Activated gamma-delta T cell treated with Interleukin-2 at 50 U/mL for 16 hours (primary cell): ENCODE results near the gene TBC1D5.
"Not testable (repeated sequence)": the region's sequence is repeated elsewhere in the genome, so short reads cannot be mapped to it uniquely, and the experiment has no call there.

ENCODE experiments used
- DNase-seq: peaks from one replicate; pipeline ENCODE4 v3.0.0-alpha.2; 2020

The TBC1D5 gene

GRCh38 chr3:17707813-17708543 lies 34.5 kb downstream of the TBC1D5 start:
- DNase-seq: no peak

- DNase-seq: not testable (repeated sequence)
These were observed 36.4 kb downstream of the TBC1D5 start for GRCh38 chr3:17705991-17706390.

DNA sequence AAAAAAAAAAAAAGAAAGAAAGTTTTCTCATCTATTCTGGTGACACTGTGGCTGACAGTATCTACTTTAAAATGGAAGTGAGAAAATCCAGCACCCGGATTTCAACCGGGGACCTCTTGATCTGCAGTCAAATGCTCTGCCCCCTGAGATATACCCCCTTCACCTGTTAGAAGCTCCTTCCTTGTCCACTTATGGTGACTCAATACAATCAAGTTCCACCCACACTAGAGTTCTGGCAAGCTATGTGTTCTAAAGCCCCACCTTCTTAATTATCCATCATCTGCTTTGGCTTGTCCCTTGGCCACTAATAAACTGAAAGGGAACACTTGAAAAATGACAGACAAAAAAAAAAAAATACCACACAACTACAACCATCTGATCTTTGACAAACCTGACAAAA lies 42.6 kb downstream of the TBC1D5 start:
- not testable (repeated sequence) for DNase-seq

GRCh38 chr3:17695665-17696064 lies 46.8 kb downstream of the TBC1D5 start:
- DNase-seq: not testable (repeated sequence)

DNA sequence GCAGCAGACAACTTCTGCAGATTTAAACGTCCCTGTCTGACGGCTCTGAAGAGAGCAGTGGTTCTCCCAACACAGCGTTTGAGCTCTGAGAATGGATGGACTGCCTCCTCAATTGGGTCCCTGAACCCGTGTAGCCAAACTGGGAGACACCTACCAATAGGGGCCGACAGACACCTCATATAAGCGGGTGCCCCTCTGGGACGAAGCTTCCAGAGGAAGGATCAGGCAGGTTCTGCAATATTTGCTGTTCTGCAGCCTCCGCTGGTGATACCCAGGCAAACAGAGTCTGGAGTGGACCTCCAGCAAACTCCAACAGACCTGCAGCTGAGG lies 48.8 kb downstream of the TBC1D5 start:
- DNase-seq: not testable (repeated sequence)

DNA sequence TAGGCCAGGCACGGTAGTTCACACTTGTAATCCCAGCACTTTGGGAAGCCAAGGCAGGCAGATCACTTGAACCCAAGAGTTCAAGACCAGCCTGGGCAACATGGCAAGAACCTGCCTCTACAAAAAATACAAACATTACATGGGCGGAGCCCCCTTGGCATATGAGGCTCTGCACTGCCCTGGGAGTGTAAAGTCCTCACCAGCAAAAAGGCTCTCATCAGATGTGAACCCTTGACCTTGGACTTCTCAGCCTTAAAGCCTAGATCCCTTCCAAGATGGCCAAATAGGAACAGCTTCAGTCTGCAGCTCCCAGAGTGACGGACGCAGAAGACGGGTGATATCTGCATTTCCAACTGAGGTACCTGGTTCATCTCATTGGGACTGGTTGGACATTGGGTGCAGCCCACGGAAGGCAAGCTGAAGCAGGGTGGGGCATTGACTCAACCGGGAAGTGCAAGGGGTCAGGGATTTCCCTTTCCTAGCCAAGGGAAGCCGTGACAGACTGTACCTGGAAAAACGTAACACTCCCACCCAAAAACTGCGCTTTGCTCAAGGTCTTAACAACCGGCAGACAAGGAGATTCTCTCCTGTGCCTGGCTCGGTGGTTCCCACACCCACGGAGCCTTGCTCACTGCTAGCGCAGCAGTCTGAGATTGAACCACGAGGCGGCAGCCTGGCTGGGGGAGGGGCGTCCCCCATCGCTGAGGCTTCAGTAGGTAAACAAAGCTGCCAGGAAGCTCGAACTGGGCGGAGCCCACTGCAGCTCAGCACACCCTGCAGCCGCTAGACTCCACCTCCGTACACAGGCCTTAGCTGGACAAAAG lies 49.4 kb downstream of the TBC1D5 start:
- DNase-seq: not testable (repeated sequence)

GRCh38 chr3:17687566-17687965 lies 54.9 kb downstream of the TBC1D5 start:
- DNase-seq: no peak

DNA sequence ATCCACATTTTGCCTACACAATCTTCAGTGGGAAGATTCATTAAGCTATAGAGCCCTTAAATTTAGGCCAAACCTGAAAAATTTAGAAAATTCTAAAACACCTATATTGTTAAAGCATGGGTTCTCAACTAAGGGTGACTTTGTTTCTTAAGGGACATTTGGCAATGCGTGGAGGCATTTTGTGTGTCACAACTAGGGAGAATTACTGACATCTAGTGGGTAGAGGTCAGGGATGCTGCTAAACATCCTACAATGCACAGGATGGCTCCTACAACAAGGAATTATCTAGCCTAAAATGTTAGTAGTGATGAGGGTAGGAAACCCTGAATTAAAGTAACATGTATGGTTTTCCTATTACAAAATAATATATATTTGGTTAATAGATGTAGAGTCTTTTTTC lies 55.8 kb downstream of the TBC1D5 start:
- no peak for DNase-seq

GRCh38 chr3:17683542-17684207 lies 58.8 kb downstream of the TBC1D5 start:
- DNase-seq: no peak

DNA sequence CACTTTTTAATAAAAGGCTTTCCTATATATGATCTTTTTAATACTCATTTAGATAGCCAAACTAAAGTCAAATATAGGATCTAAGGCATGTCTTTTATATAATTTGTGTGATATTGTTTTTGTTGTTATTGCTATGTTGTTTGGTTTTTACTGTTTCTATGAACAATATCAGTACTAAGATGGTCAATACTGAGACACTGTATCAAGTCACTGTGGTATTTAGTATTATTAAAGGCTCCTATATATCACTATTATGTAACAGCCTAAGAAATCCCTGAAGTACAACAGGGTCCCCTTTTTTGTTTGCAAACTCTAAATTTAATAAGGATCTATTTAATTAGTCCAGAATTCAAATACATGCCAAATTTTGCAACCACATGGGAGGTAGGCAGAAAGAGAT lies 61.9 kb downstream of the TBC1D5 start:
- no peak for DNase-seq

- no peak for DNase-seq
These were observed 64.2 kb downstream of the TBC1D5 start for GRCh38 chr3:17678116-17678741.

GRCh38 chr3:17674082-17674686 lies 68.2 kb downstream of the TBC1D5 start:
- DNase-seq: no peak

DNA sequence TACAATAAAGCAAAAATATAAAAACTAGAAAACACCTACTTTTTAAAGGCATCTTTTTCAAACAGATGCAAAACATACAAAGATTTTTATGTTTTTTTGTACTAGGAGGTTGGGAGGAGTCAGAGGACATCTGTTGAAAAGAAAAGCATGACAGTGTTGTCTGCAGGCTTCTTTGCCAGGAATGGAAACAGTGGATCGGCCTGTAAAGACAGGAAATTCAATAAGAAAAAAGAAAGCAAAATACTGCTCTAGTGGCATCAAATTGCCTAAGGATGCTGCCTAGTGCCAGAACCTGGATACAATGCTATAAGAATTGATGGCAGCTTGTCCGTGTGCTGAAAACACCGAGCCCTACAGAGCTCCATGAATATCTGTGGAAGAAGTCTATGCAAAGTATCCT lies 69.9 kb downstream of the TBC1D5 start:
- DNase-seq: no peak

- DNase-seq: no peak
These were observed 71.7 kb downstream of the TBC1D5 start for GRCh38 chr3:17670749-17671148.

DNA sequence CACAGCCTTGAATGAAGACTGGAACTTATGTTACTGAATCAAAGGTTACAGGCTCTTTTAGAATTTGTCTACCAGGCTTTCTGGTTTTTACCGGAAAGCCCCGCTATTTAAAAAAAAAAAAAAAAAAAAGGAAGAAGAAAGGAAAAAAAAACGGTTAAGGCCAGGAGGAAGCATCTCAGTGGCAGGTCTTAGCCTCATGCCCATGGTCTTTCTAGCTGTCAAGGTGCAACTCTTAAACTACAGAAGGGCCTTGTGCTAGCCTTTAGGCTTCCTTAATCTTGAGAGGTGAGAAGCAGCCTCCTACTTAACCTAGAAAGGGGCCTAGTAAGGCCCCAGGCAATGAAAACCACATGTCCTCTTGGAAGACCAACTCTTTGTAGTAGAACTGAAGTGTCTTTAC lies 77.5 kb downstream of the TBC1D5 start:
- no peak for DNase-seq

DNA sequence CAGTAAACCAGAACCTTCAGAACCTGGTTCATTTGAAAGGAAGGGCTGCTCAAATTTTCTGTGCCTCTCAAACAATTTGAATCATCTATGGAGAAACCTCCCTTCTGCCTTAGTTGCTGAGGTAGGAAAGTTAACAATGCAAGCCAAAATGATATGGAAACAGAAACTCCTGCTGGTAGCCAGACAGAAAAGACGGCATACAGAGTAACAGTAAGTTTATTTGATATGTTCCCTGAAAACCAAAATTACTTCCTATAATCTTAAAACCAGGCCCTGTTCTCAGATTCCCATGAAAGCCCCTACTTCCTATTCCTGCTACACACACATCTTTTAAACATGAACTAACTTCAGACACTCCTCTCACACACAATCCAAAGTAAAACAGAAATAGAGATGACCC lies 86.2 kb downstream of the TBC1D5 start:
- no peak for DNase-seq

DNA sequence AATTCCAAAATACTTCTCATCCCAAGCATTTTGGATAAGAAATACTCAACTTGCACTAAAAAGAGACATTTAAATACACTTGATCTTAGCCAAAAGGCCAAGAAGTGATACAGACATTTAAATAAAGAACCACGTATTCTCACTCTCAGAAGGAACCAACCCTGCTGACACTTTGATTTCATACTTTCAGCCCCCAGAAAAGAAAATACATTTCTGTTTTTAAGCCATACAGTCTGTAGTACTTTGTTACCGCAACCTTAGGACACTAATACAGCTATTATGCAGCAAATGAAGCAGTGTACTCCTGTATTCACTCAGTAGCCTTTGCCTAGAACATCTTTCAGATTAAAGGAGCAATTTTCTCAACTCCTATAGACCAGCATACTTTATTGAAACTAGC lies 86.7 kb downstream of the TBC1D5 start:
- no peak for DNase-seq

- DNase-seq: not testable (repeated sequence)
These were observed 92.7 kb downstream of the TBC1D5 start for GRCh38 chr3:17649748-17650147.

GRCh38 chr3:17648630-17649355 lies 93.6 kb downstream of the TBC1D5 start:
- not testable (repeated sequence) for DNase-seq

GRCh38 chr3:17645074-17645698 lies 97.2 kb downstream of the TBC1D5 start:
- no peak for DNase-seq

GRCh38 chr3:17643691-17644090 lies 98.7 kb downstream of the TBC1D5 start:
- DNase-seq: no peak

DNA sequence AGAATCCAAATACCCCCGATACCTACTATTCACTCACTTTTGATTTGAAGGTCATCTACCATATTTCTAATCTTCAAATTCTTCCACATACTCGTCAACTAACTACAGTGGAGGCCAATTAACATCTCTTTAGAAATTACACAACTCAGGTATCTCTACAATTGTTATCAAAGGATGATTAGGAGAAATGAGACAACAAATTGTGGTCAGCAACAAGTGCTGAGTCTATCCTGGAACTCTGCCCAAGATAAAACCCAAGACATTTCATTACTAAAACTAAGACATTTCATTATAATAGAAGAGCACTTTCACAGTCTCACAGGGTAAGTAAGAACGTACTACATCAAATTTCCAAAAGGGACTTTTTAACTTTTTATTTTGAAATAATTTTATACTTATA lies 100.0 kb downstream of the TBC1D5 start:
- no peak for DNase-seq
